DMS153 treated with DMSO at 0.1 percent for 48 hours (cell line): ENCODE data around the gene LCK.
"Not testable (repeated sequence)": the region's sequence is repeated elsewhere in the genome, so short reads cannot be mapped to it uniquely, and the experiment has no call there.

Experiments used
- DNase-seq: peaks from one replicate; lab custom pipeline; 2025; ENCODE audit not compliant: unreplicated experiment; lab: John Stamatoyannopoulos, UW

The LCK gene

GRCh38 chr1:32239790-32240139 is 11.3 kb upstream of the LCK start:
- peak; percentile 80 for DNase-seq

DNA sequence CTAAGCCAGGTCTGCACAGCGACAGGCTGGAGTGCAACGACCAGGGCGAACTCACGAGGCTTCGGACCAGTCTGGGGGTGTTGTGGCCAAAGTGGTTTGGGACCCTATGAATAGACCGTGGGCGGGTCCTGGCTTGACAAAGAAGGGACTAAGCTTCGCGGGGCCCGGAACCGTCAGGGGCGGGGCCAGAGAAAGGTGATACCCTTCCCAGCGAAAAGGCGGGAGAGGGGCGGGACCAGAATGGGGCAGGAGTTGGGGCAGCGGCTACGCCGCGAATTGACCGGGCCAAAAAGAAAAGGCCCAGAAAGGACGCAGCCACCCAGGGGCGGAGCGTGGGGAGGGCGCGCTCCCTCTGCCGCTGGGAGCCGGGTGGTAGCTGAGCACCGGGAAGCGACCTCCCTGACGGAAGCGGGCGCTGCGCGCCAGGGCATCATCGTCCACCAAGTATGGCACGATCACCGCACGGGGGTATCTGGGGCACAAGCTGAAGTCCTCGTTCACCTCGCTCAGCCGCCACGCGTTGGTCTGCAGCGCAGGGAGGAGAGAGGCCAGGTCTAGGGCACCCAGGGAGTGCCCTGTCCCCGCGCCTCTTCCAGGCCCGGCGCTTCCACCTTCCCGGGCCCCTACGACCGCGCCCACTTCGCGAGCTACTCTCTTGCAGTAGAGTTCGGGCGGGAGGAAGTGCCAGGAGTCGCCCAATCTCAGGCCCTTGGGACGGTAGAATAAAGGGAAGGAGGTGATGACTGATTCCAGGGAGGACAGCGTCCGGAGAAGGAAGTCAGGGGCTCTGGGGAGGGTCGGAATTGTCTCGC is 10.7 kb upstream of the LCK start:
- peak; percentile 99 for DNase-seq

DNA sequence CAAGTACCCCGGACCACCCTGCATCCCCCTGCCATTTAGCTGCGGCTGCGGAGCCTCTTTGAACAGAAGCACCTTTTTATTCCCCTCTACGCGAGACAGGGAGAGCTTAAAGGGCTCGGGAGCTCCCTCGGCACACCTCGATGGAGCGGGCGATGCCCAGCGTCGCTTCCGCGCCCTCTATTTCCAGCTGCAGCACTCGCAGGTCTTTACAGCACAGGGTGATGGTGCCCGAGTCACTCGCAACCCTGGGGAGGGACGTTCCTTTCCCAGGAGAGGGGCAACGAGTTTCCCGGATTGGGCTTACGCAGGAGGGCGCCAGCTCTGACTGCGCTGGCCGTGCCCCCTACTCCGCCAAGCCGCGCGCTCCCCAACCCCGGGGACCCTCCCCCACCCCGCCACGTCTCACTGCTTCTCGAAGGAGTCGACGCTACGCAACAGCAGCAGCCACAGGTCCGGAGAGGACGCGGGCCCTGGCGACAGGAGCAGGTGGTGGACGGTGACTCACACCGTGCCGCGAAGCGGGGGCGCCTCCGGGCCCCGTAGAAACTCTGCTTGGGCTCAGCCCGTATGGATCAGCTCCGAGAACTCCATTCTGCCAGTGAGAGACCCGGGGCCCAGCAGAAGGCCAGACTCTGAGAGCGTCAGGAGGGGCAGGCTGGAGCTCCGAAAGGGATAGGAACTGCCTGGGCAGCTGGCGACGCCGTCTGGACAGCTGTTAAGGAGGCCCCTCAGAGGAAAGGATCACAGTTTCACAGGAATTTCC is 9.9 kb upstream of the LCK start:
- DNase-seq, result peak; percentile 88

DNA sequence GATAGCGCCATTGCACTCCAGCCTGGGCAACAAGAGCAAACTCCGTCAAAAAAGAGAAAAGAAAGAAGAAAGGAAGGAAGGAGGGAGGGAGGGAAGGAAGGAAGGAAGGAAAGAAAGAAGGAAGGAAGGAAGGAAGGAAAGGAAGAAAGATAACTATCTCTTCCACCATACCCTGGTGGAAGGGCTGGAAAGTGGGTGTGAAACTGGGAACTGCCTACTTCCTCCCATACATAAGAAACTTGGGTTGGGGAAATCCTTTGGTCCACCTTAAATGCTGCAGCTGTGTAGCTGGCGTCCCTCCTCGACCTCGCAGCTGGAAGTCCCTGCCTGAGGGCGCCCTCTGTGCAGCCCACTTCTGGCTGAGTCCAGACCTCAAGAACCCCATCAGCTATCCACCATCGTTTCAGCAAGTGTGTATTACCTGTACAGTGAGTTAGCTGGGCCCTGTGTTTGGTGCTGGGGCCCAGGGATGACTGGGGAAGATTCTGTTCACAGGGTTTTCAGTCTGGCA is 8.7 kb upstream of the LCK start:
- no peak for DNase-seq

GRCh38 chr1:32246888-32247273 is 4.2 kb upstream of the LCK start, which contains the start of gene FAM167B:
FAM167B (plus strand) TSS chr1:32247222; CDS start chr1:32247422, 200 bp downstream.
- DNase-seq, result no peak

DNA sequence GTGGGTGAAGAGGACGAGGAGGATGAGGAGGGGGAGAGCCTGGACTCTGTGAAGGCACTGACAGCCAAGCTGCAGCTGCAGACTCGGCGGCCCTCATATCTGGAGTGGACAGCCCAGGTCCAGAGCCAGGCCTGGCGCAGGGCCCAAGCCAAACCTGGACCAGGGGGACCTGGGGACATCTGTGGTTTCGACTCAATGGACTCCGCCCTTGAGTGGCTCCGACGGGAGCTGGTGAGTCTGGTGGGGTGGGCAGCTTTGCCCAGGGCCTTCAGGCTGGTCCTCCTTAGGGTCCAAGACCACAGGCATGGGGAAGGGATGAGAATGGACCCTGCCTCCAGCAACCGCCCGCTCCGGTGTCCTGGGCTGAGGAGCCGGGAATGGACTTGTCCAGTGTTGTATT is 3.6 kb upstream of the LCK start:
- no peak for DNase-seq

DNA sequence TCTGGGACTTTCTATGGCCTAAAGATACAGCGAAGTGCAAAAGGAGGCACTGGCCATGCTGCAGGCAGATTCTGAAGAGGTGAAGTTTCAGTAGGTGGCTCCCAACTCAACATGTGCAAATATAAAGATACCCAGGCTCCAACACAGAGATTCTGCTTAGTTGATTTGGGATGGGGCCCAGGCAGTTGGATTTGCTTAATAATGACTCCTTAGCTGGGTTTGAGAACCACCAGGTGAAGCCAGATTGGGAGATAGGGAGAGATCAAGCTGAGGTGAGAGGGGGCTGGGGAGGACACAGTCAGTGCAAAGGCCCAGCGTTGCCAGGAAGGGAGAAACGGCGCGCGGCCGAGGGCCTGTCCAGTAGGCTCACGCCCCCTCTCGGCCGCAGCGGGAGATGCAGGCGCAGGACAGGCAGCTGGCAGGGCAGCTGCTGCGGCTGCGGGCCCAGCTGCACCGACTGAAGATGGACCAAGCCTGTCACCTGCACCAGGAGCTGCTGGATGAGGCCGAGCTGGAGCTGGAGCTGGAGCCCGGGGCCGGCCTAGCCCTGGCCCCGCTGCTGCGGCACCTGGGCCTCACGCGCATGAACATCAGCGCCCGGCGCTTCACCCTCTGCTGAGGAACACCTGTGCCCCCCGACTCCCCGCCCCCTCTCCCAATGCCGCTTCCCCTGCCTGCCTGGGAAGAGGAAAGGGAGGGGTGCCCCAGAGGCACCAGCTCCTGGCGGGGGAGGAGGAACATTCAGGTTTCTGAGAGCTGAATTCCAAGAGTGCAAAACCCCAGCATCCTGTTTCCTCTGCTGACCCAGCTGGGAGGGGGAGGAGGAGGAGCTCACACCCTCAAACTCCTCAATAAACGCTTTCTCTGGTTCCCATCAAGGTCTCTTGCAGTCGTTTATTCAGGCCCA is 2.8 kb upstream of the LCK start:
- DNase-seq, result peak; percentile 93

DNA sequence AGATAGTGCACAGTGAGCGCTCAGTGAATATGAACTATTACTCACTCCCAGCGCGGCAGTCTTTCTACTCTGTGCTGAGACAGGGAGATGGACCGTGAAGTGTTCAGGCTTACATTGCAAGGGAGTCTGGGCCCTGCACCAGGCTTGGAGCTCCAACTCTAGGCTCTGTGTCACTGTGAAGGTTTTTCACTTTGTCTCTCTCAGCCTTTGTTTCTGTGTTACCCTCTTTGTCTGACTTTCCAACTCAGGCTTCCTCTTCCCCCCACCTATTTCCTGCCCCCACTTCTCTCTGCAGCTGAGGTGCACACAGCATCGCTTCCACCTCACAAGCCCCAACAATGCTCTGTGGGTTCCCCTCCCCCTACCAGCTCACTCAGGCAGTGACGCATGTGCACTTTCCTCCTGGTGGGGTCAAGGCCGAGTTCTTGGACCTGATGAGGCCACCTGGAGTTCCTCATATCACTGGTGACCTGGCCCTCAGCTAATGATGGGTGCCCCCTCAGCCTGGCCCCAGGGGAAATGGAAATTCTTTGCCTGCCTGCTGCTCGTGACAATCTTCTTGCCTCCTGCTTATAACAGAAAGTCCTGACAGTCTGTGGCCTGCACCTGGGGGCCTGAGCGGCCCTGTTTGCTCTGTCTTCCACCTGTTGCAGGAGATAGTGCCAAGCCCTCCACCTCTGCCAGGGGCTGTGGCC is 1.1 kb upstream of the LCK start:
- DNase-seq, result no peak

DNA sequence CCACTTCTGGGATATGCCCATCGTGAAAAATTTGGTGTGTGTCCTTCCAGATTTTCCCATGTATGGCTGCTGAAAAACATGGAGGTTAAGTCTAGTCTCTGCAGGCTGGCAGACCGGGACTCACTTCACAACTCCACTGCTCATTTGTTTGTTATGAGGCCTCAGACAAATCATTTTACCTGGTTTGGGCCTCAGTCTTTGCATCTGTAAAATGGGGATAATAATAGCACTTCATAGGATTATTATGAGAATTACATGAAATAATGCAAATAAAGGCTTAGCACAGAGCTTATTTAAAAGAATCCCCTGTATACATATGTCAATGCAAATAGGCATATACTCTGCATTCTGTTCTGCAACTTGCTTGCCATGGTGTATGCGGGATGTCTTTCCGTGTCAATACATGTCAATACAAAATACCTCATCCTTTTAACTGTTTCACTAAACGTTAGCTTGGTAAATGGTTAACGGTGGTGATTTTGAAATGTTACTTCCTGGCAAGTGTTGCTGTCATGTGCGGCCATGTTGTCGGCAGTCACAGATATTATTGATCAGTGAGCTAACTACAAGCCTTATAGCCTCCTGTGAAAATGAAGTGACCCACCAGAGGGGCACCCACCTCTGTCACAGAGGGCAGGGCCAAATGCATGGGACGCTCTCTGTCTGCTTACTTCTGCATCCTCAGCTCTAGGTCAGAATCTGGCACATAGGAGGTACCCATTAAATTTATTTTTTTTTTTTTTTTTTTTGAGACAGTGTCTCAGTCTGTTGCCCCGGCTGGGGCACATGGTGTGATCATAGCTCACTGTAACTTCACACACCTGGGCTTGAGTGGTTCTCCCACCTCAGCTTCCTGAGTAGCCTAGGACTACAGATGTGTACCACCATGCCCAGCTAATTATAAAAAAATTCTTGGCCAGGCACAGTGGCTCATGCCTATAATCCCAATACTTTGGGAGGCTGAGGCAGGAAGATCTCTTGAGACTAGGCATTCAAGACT is 4.3 kb downstream of the LCK start:
- DNase-seq, result no peak

- no peak for DNase-seq
Observed at GRCh38 chr1:32256473-32257226, 5.6 kb downstream of the LCK start.

GRCh38 chr1:32257227-32257508 is 6.1 kb downstream of the LCK start:
- no peak for DNase-seq

- not testable (repeated sequence) for DNase-seq
Observed at GRCh38 chr1:32263236-32263593, 12.2 kb downstream of the LCK start.

- DNase-seq, result no peak
Observed at GRCh38 chr1:32263744-32264143, 12.7 kb downstream of the LCK start.

DNA sequence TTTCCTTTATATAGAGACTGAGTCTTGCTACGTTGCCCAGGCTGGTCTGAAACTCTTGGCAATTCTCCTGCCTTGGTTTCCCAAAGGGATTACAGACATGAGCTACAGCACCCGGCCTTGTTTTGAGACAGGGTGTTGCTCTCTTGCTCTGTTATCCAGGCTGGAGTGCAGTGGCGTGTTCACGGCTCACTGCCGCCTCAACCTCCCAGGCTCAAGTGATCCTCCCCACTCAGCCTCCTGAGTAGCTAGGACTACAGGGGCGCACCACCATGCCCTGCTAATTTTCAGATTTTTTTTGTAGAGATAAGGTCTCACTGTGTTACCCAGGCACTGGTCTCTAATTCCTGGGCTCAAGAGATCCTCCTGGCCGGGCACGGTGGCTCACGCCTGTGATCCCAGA is 14.8 kb downstream of the LCK start:
- no peak for DNase-seq

GRCh38 chr1:32266921-32267591 is 16.0 kb downstream of the LCK start:
- no peak for DNase-seq

- DNase-seq, result no peak
Observed at GRCh38 chr1:32269744-32270143, 18.7 kb downstream of the LCK start.

DNA sequence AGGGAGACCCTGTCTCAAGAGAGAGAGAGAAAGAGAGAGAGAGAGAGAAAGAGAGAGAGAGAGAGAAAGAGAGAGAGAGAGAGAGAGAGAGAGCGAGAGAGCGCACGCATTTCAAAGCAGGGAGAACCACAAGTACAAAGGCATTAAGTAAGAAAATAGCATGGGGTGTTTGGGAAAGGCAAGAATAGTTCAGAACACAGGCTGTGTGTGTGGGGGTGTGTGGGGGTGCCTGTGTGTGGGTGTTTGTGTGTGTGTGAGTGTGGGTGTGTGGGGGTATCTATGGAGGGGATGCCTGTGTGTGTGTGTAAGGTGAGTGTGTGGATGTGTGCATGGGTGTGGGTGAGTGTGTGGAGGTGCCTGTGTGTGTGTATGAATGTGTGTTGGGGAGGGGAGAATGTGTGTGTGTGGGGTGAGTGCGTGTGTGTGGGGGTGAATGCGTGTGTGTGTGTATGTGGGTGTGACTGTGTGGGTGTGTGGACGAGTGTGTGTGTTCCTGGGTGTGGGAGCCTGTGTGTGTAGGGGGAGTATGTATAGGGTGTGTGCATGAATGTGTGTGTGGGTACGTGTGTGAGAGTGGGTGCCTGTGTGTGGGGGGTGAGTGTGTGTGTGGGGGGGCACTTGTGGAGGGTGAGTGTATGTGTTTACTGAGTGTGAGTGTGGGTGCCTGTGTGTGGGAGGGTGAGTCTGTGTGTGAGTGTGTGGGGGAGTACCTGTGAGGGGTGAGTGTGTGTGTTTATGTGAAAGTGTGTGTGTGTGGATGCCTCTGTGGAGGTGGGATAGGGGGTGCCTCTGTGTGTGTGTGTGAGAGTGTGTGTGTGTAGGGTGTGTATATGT is 21.7 kb downstream of the LCK start:
- no peak for DNase-seq
